CD14-positive monocyte (primary cell): Measurements from ENCODE around the gene CABP2. TPM values are rescaled to one million over a fixed set of nuclear protein-coding genes. Genes with fewer than 3 reads are reported as not detected.

Experiments used
- DNase-seq, 3 donors: peaks; one replicate each; pipeline ENCODE4 v3.0.0-alpha.2; 2011 to 2022
- H2AFZ ChIP-seq: 2 replicates; pipeline ENCODE4 v1.6.0; 2012; ENCODE audit warnings: mild to moderate bottlenecking, low read depth, low read length, inconsistent platforms; ENCODE audit not compliant: insufficient read depth, poor library complexity, severe bottlenecking
- H3K27ac ChIP-seq, 2 donors: 1 replicate in 1 of 2; 2 replicates in 1 of 2; pipeline ENCODE4 v1.5.1; 2012 to 2013; ENCODE audit warnings: low read length in 2 of 2, control low read depth in 1 of 2, inconsistent platforms in 1 of 2, low read depth in 1 of 2, mild to moderate bottlenecking in 1 of 2
- H3K27me3 ChIP-seq, 2 donors: one replicate each; pipeline versions ENCODE4 v1.6.0 to v1.6.1; 2011 to 2013; ENCODE audit warnings: low read length in 2 of 2; ENCODE audit not compliant: control insufficient read depth in 2 of 2, insufficient read depth in 2 of 2
- H3K36me3 ChIP-seq, 2 donors: replicated peaks in 1 of 2; 1 replicate in 1 of 2; 2 replicates in 1 of 2; pipeline versions ENCODE4 v1.5.1 to v1.6.1; 2012 to 2013; ENCODE audit warnings: low read length in 2 of 2, control low read depth in 1 of 2, inconsistent platforms in 1 of 2, mild to moderate bottlenecking in 1 of 2; ENCODE audit not compliant: insufficient read depth in 2 of 2, control insufficient read depth in 1 of 2
- H3K4me1 ChIP-seq, 2 donors: 1 replicate in 1 of 2; 2 replicates in 1 of 2; pipeline versions ENCODE4 v1.5.1 to v1.6.1; 2012 to 2013; ENCODE audit warnings: low read length in 2 of 2, control low read depth in 1 of 2, inconsistent platforms in 1 of 2, mild to moderate bottlenecking in 1 of 2, moderate library complexity in 1 of 2; ENCODE audit not compliant: insufficient read depth in 2 of 2, control insufficient read depth in 1 of 2
- H3K4me2 ChIP-seq: replicated peaks from 2 replicates; pipeline ENCODE3; 2012; ENCODE audit warnings: low read length, moderate library complexity, mild to moderate bottlenecking; ENCODE audit not compliant: poor library complexity, severe bottlenecking; ENCODE audit errors: extremely low read depth
- H3K4me3 ChIP-seq, 3 experiments: fragments of 200-600 bp in 1 of 3; sonication (generic) in 1 of 3; replicated peaks in 1 of 3; 1 replicate in 2 of 3; 2 replicates in 1 of 3; pipeline ENCODE4 v1.5.1; 2011 to 2013; ENCODE audit warnings: low read length in 3 of 3, mild to moderate bottlenecking in 3 of 3, control low read depth in 2 of 3, low read depth in 2 of 3, inconsistent platforms in 1 of 3, moderate library complexity in 1 of 3
- H3K79me2 ChIP-seq: 2 replicates; pipeline ENCODE4 v1.6.0; 2012; ENCODE audit warnings: mild to moderate bottlenecking, control low read depth, inconsistent platforms, low read length, moderate library complexity; ENCODE audit not compliant: insufficient read depth
- H3K9ac ChIP-seq: 2 replicates; pipeline ENCODE4 v1.6.0; 2017; ENCODE audit warnings: low read length, mild to moderate bottlenecking; ENCODE audit not compliant: insufficient read depth, poor library complexity, severe bottlenecking
- H3K9me3 ChIP-seq, 2 donors: replicated peaks in 1 of 2; 1 replicate in 1 of 2; 2 replicates in 1 of 2; pipeline versions ENCODE4 v1.5.1 to v1.6.1; 2012 to 2013; ENCODE audit warnings: low read length in 2 of 2, control low read depth in 1 of 2; ENCODE audit not compliant: control insufficient read depth in 1 of 2, insufficient read depth in 1 of 2
- H4K20me1 ChIP-seq: 2 replicates; pipeline ENCODE4 v1.6.0; 2012; ENCODE audit warnings: mild to moderate bottlenecking, low read length, control low read depth, moderate library complexity; ENCODE audit not compliant: insufficient read depth
- H3K27ac Mint-ChIP-seq, 7 donors: one replicate each; pipeline ENCODE4 v1.8.0; 2020; ENCODE audit warnings: mild to moderate bottlenecking in 7 of 7, mixed read lengths in 7 of 7, moderate library complexity in 6 of 7, inconsistent platforms in 2 of 7
- H3K27me3 Mint-ChIP-seq, 3 donors: one replicate each; pipeline ENCODE4 v1.8.0; 2021 to 2022; ENCODE audit warnings: low read depth in 3 of 3, mild to moderate bottlenecking in 3 of 3, mixed read lengths in 3 of 3, moderate library complexity in 3 of 3, inconsistent platforms in 1 of 3
- H3K36me3 Mint-ChIP-seq, 2 donors: one replicate each; pipeline ENCODE4 v1.8.0; 2020; ENCODE audit warnings: mixed read lengths in 2 of 2, inconsistent platforms in 1 of 2, mild to moderate bottlenecking in 1 of 2
- H3K4me1 Mint-ChIP-seq: one replicate; pipeline ENCODE4 v1.8.0; 2020; ENCODE audit warnings: mild to moderate bottlenecking, mixed read lengths
- H3K4me3 Mint-ChIP-seq, 2 donors: one replicate each; pipeline ENCODE4 v1.8.0; 2020; ENCODE audit warnings: mild to moderate bottlenecking in 2 of 2, mixed read lengths in 2 of 2, moderate library complexity in 1 of 2
- H3K9me3 Mint-ChIP-seq, 7 donors: one replicate each; pipeline ENCODE4 v1.8.0; 2020 to 2022; ENCODE audit warnings: mixed read lengths in 7 of 7, mild to moderate bottlenecking in 6 of 7, moderate library complexity in 6 of 7, inconsistent platforms in 2 of 7
- WGBS: methylation state at CpG from one replicate; pipeline ENCODE4 v1.1.5; 2013; ENCODE audit warnings: missing lambda C conversion rate; ENCODE audit not compliant: insufficient coverage; 5-methylcytosine and 5-hydroxymethylcytosine counted together
- intact Hi-C, 2 donors: fragments of 100-400 bp; cut with micrococcal nuclease; formaldehyde crosslinking; loops; one replicate each; pipeline versions ENCODE4 v1.15.0 to v1.15.1; 2023
- polyA plus RNA-seq, 3 donors: library from polyadenylated mRNA; depleted of rRNA in 1 of 3; unstranded in 2 of 3; stranded (reverse) in 1 of 3; fragments of 300-500 nt in 2 of 3; fragments of >200 nt in 1 of 3; fragmentation: Illumina TruSeq in 2 of 3; gene quantifications; 1 replicate in 2 of 3; 2 replicates in 1 of 3; pipeline ENCODE4 v1.2.3, GENCODE V29; 2012 to 2021
- TF ChIP-seq, protein P1 (sequence below): fragments of 200-600 bp; IDR thresholded peaks from one replicate; pipeline ENCODE4 v1.8.0; 2022; ENCODE audit warnings: antibody characterized with exemption, mild to moderate bottlenecking

CABP2 gene
- polyA plus RNA-seq, 3 donors, result not detected

DNA sequence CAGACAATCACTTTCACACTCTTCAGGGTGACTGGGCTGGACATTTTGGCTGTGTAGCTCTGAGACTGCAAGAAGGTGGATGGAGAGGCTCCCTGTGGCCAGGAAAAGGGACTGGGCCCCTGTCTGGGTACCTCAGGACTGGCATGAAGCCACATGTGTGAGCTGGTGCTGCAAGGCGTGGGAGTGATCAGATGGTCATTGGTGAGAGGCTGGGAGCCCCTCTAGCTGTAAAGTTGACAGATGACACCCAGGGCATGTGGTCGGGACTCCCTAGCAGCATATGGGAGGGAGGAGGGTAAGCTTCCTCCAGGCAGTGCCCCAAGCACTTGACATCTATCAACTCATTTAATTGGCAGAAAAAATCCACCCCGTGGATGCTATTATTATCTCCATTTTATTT is 18.9 kb upstream of the CABP2 start:
- Mint-ChIP-seq H3K27ac (no peak overlapping the region), H3K4me1 (no peaks in the 10 kb centered on the region), H3K9me3 (peaks cover 0 to 2% (median 0%) of the 10 kb centered on the region in 7 donors), H3K36me3 (no peaks in the 10 kb centered on the region), H3K4me3 (no peak overlapping the region), H3K27me3 (peaks cover 6 to 10% (median 9%) of the 10 kb centered on the region in 3 donors)
- intact Hi-C loops, result loop anchor here in 1 of 2 donors (10.0 kb wide), 1 partner anchor 143 kb away; no protein-coding TSS in a partner anchor
- no peaks in the 10 kb centered on the region for H3K9me3 ChIP-seq
- no peaks in the 10 kb centered on the region for H3K27me3 ChIP-seq
- TF ChIP-seq, protein P1, sequence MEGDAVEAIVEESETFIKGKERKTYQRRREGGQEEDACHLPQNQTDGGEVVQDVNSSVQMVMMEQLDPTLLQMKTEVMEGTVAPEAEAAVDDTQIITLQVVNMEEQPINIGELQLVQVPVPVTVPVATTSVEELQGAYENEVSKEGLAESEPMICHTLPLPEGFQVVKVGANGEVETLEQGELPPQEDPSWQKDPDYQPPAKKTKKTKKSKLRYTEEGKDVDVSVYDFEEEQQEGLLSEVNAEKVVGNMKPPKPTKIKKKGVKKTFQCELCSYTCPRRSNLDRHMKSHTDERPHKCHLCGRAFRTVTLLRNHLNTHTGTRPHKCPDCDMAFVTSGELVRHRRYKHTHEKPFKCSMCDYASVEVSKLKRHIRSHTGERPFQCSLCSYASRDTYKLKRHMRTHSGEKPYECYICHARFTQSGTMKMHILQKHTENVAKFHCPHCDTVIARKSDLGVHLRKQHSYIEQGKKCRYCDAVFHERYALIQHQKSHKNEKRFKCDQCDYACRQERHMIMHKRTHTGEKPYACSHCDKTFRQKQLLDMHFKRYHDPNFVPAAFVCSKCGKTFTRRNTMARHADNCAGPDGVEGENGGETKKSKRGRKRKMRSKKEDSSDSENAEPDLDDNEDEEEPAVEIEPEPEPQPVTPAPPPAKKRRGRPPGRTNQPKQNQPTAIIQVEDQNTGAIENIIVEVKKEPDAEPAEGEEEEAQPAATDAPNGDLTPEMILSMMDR, result no peak
- H3K9ac ChIP-seq, result no peak overlapping the region
- H3K4me3 ChIP-seq, result no peak overlapping the region
- no peak overlapping the region for H3K27ac ChIP-seq
- H3K4me1 ChIP-seq, result no peaks in the 10 kb centered on the region
- no peaks in the 10 kb centered on the region for H4K20me1 ChIP-seq
- H2AFZ ChIP-seq, result no peak overlapping the region
- no peaks in the 10 kb centered on the region for H3K79me2 ChIP-seq
- DNase-seq, result no peak
- no peaks in the 10 kb centered on the region for H3K36me3 ChIP-seq
- no CpG with 5 or more reads among the region's 3 CpGs for WGBS
- no peak overlapping the region for H3K4me2 ChIP-seq

DNA sequence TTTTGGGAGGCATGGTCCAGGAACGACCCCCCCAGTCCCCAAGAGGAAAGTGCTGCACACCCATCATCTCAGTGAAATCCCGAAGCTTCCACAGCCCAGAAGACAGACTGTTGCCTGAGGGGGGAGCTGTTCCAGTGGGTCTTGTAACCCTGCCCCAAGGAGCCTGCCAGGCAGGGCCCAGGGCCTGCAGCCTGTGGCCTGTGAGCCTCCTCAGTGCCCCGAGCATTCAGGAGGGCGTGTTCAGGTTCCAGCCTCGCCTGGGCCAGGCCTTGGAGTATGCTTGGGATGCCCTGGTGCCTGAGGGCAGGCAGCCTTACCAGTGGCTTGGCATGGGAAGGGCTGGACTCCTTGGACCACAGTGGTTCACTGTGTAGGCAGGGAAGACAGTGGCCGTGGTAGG is 18.0 kb upstream of the CABP2 start:
- no peaks in the 10 kb centered on the region for H3K4me1 Mint-ChIP-seq
- no peaks in the 10 kb centered on the region for H3K27me3 ChIP-seq
- H3K4me3 ChIP-seq, result no peak overlapping the region
- peaks cover 0 to 5% (median 4%) of the 10 kb centered on the region in 7 donors for H3K9me3 Mint-ChIP-seq
- H3K36me3 Mint-ChIP-seq, result no peaks in the 10 kb centered on the region
- intact Hi-C loops, result loop anchor here in 1 of 2 donors (10.0 kb wide), 1 partner anchor 144 kb away; no protein-coding TSS in a partner anchor
- no peak overlapping the region for H3K27ac Mint-ChIP-seq
- no peak overlapping the region for H3K4me3 Mint-ChIP-seq
- H3K4me2 ChIP-seq, result no peak overlapping the region
- peaks cover 6 to 9% (median 8%) of the 10 kb centered on the region in 3 donors for H3K27me3 Mint-ChIP-seq
- 95% methylated on average over 4 of the region's 6 CpGs for WGBS
- DNase-seq, result no peak
- H3K36me3 ChIP-seq, result no peaks in the 10 kb centered on the region
- H3K9ac ChIP-seq, result no peak overlapping the region
- H3K9me3 ChIP-seq, result no peaks in the 10 kb centered on the region
- no peak overlapping the region for H3K27ac ChIP-seq
- H4K20me1 ChIP-seq, result no peaks in the 10 kb centered on the region
- H3K4me1 ChIP-seq, result no peaks in the 10 kb centered on the region
- H2AFZ ChIP-seq, result no peak overlapping the region
- H3K79me2 ChIP-seq, result no peaks in the 10 kb centered on the region
- TF ChIP-seq, protein P1, result no peak
